DMS53 (cell line): ENCODE data around the gene RNF130.
"Not testable (repeated sequence)": the region's sequence is repeated elsewhere in the genome, so short reads cannot be mapped to it uniquely, and the experiment has no call there.

Experiments used
- DNase-seq: peaks from one replicate; lab custom pipeline; 2025; lab: John Stamatoyannopoulos, UW

Gene RNF130

DNA sequence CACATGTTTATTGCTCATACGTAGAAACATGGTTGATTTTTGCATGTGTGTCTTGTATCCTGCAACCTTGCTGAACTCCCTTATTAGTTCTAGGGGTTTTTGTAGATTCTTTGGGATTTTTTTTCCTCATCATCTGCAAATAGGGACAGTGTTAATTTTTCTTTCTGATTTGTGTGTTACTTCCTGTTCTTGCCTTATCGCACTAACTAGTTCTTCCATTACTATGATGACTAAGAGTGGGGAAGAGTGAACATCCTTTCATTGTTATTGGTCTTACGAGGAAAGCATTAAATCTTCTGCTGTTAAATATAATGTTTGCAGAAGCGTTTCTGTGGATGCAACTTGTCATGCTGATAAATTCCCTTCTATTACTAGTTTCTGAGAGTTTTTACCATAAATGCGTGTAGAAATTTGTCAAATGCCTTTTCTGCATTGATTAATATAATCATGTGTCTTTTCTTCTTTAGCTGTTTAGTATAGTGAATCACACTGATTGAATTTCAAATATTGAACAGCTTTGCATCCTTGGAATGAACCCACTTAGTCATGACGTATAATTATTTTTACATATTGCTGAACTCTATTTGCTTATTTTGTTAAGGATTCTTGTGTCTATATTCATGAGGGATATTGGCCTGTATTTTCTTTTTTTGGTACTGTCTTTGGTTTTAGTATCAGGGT lies 32.1 kb upstream of the RNF130 start:
- DNase-seq = no peak

DNA sequence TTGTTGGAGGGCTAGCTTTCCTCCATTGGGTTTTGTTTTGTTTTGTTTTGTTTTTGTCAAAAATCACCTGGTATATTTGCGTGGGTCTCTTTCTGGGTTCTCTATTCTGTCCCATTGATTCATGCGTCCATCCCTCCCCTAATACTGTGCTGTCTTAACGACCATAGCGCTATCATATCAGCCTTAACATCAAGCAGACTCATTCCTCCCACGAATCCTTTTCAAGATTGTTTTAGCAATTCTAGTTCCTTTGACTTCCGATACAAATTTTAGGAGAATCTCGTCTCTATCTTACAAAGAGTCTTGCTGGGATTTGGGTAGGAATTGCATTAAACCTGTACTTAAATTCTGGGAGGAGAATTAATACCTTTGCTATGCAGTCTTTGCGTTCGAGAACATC lies 31.1 kb upstream of the RNF130 start:
- DNase-seq = no peak

DNA sequence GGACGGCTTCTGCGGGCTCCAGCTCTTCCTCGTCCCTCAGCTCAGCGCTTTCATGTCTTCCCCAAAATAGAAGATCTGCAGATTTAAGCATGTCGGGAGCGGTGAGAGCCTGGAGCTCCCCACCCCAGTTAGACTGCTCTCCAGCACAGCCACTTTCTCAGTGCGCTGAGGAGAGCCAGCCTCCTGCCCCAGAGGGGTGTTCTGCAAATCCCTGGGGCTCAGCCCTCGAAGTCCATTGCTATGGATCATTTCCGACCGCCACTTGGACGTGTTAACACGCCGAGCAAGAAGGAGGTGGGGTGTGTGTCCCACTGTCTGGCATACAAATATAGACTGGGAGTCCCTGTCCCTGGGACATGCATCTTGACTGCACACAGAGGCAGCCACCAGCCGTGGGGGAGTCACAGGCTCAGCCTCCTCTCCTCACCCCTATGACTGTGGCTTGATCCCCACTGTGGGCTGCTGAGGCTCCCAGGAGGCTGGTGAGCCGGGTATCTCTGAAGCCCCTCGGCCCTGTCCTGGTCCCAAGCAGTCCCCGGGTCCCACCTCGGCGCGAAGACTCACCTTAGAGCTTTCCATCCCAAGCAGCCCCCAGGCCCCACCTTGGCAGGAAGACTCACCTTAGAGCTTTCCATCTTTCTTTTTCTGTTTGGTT lies 30.0 kb upstream of the RNF130 start:
- no peak for DNase-seq

DNA sequence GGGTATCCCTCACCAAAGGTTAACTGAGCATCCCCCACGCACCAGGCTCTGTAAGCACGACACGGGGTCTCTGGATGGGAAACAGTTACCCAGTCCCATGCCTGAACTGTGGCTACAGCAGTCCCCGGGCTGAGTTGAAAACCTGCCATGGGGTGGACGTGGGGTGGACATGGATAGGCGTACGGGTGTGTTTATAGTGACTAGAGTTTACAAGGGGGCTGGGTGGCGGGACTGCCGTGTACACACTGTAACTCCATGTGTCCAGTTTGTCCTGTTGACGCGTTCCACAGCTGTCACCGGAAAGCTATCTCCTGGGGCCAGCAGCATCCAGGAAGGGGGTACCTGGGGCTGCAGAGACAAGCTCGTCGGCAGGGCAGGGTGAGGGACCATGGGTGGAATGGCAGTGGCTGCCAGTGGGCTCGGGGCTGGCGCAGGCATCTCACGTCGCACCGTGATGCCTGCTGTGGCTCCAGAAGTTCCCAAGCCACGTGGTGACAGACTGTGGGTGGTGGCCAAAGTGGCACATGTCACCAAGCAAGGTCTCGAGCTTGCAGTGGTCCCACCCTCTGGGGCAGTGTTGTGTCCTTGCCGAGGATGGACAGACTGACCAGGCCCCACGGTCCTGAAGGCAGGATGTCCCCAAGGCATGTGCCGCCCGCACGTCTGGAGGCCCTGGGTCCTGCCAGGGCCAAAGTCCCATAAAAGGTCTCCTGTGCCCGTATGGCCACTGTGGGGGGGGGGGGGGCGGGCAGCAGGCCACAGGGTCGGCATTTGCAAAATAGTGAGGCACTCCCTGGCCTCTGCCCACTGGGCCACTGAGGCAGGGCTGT lies 29.3 kb upstream of the RNF130 start:
- no peak for DNase-seq

DNA sequence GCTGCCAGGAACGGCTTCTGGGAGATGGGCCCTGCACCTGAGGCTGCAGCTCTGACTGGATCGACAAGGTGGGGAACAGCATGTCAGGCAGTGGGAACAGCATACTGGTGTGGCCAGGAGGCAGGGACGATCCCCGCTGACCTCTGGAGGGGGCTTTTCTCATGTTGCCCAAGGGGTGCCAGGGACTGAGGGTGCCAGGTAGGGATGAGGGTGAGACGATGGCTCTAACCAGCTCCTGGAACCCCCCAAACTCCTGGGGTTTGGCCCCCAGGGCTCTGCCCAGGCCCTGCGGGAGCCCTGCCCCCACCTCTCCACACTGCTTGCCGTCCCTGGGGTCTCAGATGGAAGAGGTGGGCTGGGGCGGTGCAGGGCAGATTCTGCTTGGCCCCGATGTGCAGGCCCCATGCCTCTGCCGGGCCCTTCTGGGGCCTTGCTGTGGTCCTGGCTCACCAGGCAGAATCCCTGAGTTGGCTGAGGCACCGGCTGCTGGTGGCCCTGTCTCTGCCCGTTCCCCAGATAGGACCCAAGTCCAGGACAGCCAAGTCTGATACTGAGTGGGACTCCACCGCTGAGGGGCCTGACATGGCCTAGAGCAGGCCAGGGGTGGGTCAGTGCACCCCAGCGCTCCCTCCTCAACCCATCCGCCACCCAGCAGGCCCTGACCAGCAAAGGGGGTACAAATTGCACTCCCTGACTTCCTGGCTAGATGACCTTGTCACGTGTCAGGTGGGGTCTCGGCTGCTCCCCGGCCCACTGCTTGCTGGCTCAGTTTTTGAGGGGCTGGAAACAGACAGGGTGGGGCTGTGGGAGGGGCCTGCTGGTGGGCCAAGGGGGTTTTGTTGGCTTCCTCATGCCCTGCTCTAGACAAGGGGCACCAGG lies 28.4 kb upstream of the RNF130 start:
- DNase-seq = no peak

DNA sequence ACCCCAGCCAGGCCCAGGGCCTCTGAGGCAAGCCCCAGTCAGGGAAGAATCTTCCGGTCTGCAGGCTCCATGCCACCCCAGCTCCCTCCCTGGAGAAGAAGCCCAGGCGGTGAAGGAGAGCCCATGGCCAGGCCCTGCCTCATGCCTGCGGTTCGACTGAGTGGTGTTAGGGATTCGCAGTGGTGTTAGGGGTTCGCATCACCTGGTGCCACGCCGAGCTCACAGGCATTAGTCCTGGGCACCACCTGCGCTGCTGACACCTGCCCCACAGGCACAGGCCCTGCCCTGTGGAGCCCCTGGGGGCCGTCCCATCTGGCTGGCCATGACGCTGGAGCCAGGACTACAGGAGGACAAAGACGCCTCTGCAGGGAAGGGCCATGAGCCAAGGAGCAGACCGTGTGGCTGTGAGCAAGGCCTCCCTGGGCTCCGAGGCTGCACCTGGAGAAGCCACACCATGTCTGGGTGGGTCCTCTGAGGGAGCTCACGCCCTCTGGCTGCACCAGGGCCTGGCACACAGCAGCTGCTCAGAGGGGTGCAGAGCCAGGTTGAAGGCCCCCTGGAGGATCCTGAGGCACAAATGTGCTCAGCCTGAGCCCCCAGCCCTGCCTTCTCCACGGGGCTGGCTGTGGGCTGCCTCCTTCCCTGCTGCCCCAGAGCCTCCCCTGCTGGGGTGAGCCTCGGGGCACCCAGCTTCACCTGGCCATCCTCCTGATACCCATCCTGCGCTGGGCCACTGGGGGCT lies 27.6 kb upstream of the RNF130 start:
- no peak for DNase-seq

DNA sequence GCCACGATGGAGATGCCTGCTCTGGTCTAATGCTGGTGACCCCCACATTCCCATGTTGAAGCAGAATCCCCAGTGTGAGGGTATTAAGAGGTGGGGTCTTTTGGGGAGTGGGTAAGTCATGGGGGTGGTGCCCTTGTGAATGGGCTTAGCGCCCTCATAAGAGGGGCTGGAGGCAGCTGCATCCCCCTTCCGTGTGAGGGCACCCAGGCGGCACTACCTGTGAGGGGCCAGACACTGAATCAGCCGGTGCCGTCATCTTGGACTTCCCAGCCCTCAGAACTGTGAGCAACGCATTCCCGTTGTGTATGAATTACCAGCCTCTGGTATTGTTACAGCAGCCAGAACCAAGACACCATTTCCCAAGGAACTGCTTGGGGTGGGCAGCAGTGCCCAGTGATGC lies 27.0 kb upstream of the RNF130 start:
- DNase-seq = no peak

DNA sequence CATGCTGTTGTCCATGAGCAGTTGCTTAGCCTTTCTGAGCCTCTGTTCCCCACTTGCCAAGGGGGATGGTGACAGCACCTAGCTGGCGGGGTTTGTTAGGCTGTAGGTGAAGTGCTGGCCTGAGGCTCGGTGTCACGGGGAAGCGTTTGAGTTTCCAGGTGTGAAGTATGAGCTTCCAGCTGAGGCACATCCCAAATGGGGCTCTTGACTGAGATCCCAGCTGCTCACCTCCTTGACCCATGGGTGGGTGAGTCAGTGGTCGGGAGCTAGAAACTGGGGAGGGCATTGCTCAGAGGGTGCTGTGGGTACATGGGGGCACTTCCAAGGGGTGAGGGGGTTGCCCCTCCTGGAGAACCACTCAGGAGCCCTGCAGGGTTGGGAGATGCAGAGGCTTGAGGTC lies 26.4 kb upstream of the RNF130 start:
- DNase-seq = no peak

DNA sequence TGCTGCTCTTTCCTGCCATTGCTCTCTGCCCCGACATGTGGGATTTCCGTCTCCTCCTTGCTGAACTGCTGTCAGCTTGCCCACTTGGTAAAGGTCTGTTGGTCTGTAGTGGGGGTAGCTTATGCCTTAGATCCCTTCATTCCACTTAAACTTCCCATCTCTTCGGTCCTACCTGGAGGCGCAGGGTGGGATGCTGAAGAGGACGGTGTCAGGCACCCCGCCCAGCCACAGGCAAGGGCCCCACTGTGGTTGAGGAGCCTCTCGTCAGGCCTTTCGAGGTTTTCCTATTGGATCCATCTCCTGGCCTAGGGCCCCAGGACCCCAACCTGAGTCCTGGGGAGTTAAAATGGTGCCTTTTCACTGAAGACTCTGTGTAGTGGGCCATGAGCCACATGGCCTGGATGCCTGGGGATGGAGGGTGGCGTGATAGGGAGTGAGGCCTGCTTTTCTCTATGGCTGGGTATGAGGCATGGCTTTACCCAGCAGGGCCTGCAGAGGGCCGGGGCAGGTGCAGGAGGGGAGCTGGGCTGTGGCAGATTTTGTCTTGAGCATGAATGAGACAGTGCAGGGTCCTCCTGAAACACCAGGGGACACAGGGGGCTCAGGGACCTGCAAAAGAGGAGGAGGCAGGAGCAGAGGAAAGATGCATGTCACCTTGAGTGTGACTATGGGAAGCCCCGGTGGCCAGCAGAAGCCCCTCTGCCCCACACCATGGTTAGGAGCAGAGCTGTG lies 25.8 kb upstream of the RNF130 start:
- no peak for DNase-seq

DNA sequence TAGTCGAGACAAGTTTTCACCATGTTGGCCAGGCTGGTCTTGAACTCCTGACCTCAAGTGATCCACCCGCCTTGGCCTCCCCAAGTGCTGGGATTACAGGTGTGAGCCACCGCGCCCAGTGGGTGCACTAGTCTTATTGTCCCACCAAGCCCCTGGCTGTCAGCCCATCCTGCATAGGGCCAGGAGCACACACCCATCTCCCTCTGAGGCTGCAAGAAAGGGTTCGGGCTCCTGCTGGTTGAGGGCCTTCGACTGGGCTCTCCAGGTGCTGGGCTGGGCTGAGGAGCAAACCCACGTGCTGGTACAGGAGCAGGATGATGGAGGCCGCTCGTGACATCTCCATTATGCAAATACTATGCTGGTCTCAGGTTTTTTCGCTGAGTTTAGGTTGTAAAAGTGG lies 25.1 kb upstream of the RNF130 start:
- no peak for DNase-seq

DNA sequence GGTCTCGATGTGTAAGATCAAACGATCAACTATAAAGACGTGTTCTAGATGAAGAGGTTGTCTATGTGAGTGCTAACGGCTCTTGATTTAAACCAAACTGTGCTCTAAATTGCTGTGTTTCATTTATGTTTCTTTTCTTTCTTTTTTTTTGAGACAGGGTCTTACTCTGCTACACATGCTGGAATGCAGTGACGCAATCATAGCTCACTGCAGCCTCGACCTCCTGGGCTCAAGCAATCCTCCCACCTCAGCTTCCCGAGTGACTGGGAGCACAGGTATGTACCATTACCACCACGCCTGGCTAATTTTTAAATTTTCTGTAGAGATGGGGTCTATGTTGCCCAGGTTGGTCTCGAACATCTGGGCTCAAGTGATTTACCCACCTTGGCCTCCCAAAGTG lies 24.0 kb upstream of the RNF130 start:
- DNase-seq = no peak

DNA sequence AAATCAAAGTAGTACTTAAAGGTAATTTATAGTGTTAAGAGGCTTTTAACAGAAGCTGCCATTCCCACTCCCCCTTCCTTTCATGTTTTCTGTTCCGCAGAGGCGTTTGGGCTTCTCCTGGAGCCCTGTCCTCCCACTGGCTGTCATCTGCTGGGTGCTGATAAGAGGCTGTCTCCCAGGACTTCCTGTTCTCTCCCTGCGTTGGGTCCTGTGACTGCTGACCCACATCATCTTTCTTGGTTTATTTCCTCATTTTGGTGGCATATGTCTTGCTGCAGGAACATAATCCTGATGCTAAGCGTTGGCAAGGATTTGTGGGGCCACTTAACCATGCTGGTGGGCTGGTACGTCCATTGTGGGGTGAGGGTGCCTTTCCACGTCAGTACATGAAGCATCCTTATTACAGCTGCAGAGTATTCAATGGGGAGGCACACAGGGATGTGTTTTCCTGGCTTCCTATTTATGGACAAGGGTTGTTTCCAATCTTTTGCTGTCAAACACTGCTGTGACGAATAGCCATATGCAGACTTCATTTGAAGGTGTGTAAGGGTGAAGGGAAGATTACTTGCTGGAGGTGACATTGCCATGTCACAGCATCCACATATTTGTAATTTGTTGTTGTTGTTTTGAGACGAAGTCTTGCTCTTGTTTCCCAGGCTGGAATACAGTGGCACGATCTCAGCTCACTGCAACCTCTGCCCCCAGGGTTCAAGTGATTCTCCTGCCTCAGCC lies 22.3 kb upstream of the RNF130 start:
- no peak for DNase-seq

DNA sequence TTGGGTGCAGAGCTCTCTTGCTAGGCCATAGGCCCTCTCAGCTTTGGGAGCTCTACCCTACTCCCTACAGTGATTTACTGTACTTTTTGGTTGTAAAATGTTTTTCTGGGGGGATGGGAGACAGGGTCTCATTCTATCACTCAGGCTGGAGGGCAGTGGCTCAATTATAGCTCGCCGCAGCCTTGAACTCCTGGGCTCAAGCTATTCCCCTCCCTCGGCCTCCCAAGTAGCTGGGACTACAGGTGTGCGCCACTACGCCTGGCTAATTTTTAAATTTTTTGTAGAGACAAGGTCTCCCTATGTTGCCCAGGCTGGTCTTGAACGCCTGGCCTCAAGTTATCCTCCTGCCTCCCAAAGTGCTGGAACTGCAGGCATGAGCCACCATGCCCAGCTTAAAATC lies 21.7 kb upstream of the RNF130 start:
- DNase-seq = no peak

DNA sequence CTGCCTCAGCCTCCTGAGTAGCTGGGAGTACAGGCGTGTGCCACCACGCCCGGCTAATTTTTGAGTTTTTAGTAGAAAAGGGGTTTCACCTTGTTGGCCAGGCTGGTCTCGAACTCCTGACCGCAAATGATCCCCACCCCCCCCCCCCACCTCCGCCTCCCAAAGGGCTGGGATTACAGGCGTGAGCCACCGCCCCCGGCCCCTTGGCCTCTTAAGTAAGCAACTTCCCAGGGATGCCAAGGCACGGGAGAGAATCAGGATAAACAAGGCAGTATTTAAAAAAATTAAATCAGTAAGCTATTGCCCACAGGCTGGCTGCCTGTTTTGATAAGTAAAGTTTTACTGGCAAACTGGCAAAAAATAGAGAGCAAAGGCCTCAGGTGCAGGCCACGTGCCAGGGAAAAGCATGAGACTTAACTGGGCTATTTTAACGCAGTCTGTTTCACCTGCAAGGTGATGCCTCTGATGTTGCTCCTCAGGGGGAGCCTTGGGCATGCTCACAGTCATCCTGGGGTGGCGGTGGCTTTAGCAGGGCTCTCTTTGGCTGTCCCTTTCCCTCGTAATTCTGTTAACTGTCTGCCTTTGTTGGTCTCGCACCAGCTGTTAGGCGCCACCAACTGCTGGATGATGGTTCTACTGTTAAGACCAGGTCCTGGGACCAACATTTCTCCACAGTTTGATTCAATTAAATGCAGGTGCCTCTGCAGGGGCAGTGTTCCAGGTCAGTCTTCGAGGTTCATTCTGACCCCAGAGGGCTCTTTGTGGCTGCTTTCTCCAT lies 19.4 kb upstream of the RNF130 start:
- DNase-seq = peak; percentile 84

DNA sequence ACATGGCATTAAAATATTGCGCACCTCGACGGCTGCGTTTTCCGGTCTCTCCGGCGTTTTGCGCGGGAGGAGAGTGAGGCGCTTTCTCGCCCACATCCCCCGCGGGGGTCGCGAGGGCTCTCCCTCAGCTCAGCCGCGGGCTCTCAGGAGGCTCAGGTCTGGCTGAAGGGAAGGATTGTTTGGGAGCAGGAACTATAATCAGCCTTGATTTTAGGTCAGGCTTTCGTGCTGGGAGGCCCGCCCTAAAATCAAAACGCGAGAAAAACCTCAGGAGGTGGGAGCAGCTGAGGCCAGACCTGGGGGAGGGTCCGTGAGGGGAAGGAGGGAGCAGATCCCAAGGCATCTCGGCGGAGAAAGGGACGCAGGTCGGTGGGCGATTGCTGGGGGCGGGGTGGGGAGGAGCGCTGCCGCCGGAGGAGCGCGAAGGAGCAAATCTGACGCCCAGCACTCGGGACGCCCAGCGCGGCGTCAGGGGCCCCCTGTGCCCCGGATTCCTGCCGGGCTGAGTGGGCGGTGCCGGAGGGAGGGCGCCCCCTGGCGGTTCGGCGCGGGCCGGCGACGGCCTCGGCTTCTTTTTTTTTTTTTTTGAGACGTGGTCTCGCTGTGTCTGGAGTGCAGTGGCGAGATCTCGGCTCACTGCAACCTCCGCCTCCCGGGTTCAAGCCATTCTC lies 18.7 kb upstream of the RNF130 start:
- peak; percentile 84 for DNase-seq

DNA sequence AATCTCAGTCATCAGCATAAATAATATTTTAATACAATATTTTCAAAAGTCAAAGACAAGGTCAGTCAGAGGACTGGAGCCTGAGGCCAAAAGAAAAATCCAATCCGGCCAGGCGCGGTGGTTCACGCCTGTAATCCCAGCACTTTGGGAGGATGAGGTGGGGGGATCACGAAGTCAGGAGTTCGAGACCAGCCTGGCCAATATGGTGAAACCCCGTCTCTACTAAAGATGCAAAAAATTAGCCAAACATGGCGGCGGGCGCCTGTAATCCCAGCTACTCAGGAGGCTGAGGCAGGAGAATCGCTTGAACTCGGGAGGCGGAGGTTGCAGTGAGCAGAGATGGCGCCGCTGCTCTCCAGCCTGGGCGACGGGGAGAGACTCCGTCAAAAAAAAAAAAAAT lies 18.1 kb upstream of the RNF130 start:
- not testable (repeated sequence) for DNase-seq

DNA sequence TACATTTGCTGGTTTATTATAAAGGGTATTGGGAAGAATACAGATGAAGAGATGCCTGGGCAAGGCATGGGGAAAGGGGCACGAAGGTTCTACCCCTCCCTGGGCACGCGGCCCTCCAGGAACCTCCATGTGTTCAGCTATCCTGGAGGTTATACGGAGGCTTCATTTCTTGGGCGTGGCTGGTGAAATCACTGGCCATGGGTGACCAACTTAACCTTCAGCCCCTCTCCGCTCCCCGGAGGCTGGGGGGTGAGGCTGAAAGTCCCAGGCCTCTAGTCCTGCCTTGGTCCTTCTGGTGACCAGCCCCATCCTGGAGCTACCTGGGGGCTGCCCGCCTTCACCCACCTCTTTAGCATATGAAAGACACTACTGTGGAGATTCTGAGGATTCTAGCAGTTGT lies 17.0 kb upstream of the RNF130 start:
- DNase-seq = no peak

DNA sequence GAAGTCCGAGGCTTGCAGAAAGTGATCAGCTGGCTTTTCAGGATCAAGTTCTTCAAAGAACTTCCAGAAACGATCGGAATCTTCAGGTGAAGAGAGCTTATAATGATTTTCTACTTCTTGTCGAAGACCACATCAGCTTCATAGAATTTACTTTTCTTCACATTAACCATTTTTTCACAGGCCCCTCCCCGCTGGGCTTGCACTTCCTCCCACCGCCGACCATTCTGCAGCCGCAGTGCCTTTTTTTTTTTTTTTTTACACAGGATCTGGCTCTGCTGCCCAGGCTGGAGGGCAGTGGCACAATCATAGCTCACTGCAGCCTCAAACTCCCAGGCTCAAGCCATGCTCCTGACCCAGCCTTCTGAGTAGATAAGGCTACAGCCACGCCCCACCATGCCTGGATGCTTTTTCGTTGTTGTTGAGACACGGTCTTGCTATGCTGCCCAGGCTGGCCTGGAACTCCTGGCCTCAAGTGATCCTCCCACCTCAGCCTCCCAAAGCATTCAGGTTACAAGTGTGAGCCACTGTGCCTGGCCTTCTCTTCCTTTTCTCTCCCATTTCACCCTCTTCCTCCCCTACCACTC lies 15.3 kb upstream of the RNF130 start:
- DNase-seq = no peak
